SJSA1 (cell line): ENCODE data around the gene SERINC5. TPM values are rescaled to one million over a fixed set of nuclear protein-coding genes. Genes with fewer than 3 reads are reported as not detected.
A peak's percentile ranks its signal among the peaks of the same experiment; 100 is the strongest.
"Not testable (repeated sequence)": the region's sequence is repeated elsewhere in the genome, so short reads cannot be mapped to it uniquely, and the experiment has no call there.

Source experiments
- DNase-seq, 2 experiments: peaks; one replicate each; pipeline ENCODE4 v3.0.0-alpha.2; 2015 to 2020; ENCODE audit warnings: low spot score in 2 of 2, low read depth in 1 of 2
- H3K27ac ChIP-seq: fragments of 250-450 bp; sonication (Bioruptor Pico); 2 replicates; pipeline ENCODE4 v1.5.1; 2020; ENCODE audit warnings: mild to moderate bottlenecking, moderate library complexity
- H3K27me3 ChIP-seq: fragments of 250-450 bp; sonication (Bioruptor Pico); replicated peaks from 2 replicates; pipeline ENCODE4 v1.5.1; 2020; ENCODE audit warnings: mild to moderate bottlenecking, moderate library complexity
- H3K36me3 ChIP-seq: fragments of 250-450 bp; sonication (Bioruptor Pico); 2 replicates; pipeline ENCODE4 v1.5.1; 2020; ENCODE audit warnings: mild to moderate bottlenecking
- H3K4me1 ChIP-seq: fragments of 250-450 bp; sonication (Bioruptor Pico); replicated peaks from 2 replicates; pipeline ENCODE4 v1.6.1; 2021; ENCODE audit warnings: mild to moderate bottlenecking
- H3K4me3 ChIP-seq: fragments of 250-450 bp; sonication (Bioruptor Pico); 2 replicates; pipeline ENCODE4 v1.5.1; 2020; ENCODE audit warnings: mild to moderate bottlenecking
- H3K9me3 ChIP-seq: fragments of 250-450 bp; sonication (Bioruptor Pico); replicated peaks from 2 replicates; pipeline ENCODE4 v1.5.1; 2020; ENCODE audit warnings: mild to moderate bottlenecking
- total RNA-seq: library from RNA; depleted of rRNA; stranded (reverse); fragments of >200 nt; shearing (Covaris generic); gene quantifications from 2 replicates; pipeline ENCODE4 v1.2.3, GENCODE V29; 2014

Gene SERINC5
- total RNA-seq, 1 experiment from 2014 or later, result 7.0 TPM

GRCh38 chr5:80192507-80193241, 63.2 kb downstream of the SERINC5 start:
- Histone ChIP-seq H3K4me3 (no peak overlapping the region), H3K9me3 (no peaks in the 10 kb centered on the region), H3K4me1 (peaks cover 16% of the 10 kb centered on the region), H3K27me3 (no peaks in the 10 kb centered on the region), H3K27ac (no peak overlapping the region), H3K36me3 (no peaks in the 10 kb centered on the region)
- DNase-seq, result peak in 1 of 2 experiments; percentile 13

GRCh38 chr5:80191991-80192398, 63.9 kb downstream of the SERINC5 start:
- no peak overlapping the region for H3K4me3 ChIP-seq
- DNase-seq, result peak in 1 of 2 experiments; percentile 10

GRCh38 chr5:80191397-80191796, 64.5 kb downstream of the SERINC5 start:
- no peak overlapping the region for H3K4me3 ChIP-seq
- H3K4me1 ChIP-seq, result peaks cover 16% of the 10 kb centered on the region
- no peak overlapping the region for H3K27ac ChIP-seq
- no peaks in the 10 kb centered on the region for H3K36me3 ChIP-seq
- no peaks in the 10 kb centered on the region for H3K9me3 ChIP-seq
- DNase-seq, result no peak
- H3K27me3 ChIP-seq, result no peaks in the 10 kb centered on the region

More at GRCh38 chr5:80191991-80192398, 63.9 kb downstream of the SERINC5 start:
- Histone ChIP-seq H3K27me3 (no peaks in the 10 kb centered on the region), H3K36me3 (no peaks in the 10 kb centered on the region), H3K27ac (no peak overlapping the region), H3K9me3 (no peaks in the 10 kb centered on the region), H3K4me1 (peaks cover 16% of the 10 kb centered on the region)

GRCh38 chr5:80190960-80191359, 64.9 kb downstream of the SERINC5 start:
- Histone ChIP-seq H3K27me3 (no peaks in the 10 kb centered on the region), H3K4me3 (no peak overlapping the region), H3K27ac (no peak overlapping the region), H3K9me3 (no peaks in the 10 kb centered on the region), H3K36me3 (no peaks in the 10 kb centered on the region), H3K4me1 (peaks cover 16% of the 10 kb centered on the region)
- no peak for DNase-seq

- DNase-seq, result no peak
- Histone ChIP-seq H3K27ac (no peak overlapping the region), H3K4me3 (no peak overlapping the region)
Measured at GRCh38 chr5:80189701-80190100, 66.1 kb downstream of the SERINC5 start.

GRCh38 chr5:80189201-80189600, 66.6 kb downstream of the SERINC5 start:
- no peaks in the 10 kb centered on the region for H3K27me3 ChIP-seq
- DNase-seq, result no peak
- no peak overlapping the region for H3K27ac ChIP-seq
- H3K36me3 ChIP-seq, result no peaks in the 10 kb centered on the region
- peak overlapping the region; percentile 10; the same call in 1 of the 2 replicates for H3K4me3 ChIP-seq
- no peaks in the 10 kb centered on the region for H3K9me3 ChIP-seq
- peaks cover 10% of the 10 kb centered on the region for H3K4me1 ChIP-seq

More at GRCh38 chr5:80189701-80190100, 66.1 kb downstream of the SERINC5 start:
- peaks cover 15% of the 10 kb centered on the region for H3K4me1 ChIP-seq
- no peaks in the 10 kb centered on the region for H3K9me3 ChIP-seq
- no peaks in the 10 kb centered on the region for H3K36me3 ChIP-seq
- H3K27me3 ChIP-seq, result no peaks in the 10 kb centered on the region

GRCh38 chr5:80187421-80188090, 68.3 kb downstream of the SERINC5 start:
- H3K27ac ChIP-seq, result no peak overlapping the region
- H3K9me3 ChIP-seq, result no peaks in the 10 kb centered on the region
- H3K4me3 ChIP-seq, result no peak overlapping the region
- no peaks in the 10 kb centered on the region for H3K36me3 ChIP-seq
- H3K4me1 ChIP-seq, result peaks cover 2% of the 10 kb centered on the region
- no peaks in the 10 kb centered on the region for H3K27me3 ChIP-seq
- DNase-seq, result no peak

GRCh38 chr5:80185535-80185934, 70.3 kb downstream of the SERINC5 start:
- H3K27me3 ChIP-seq, H3K4me3 ChIP-seq, H3K36me3 ChIP-seq, H3K4me1 ChIP-seq, DNase-seq, H3K27ac ChIP-seq, H3K9me3 ChIP-seq: not testable (repeated sequence)

- no peak for DNase-seq
- no peaks in the 10 kb centered on the region for H3K36me3 ChIP-seq
- no peak overlapping the region for H3K27ac ChIP-seq
- no peaks in the 10 kb centered on the region for H3K4me1 ChIP-seq
- H3K4me3 ChIP-seq, result no peak overlapping the region
- H3K27me3 ChIP-seq, result no peaks in the 10 kb centered on the region
- H3K9me3 ChIP-seq, result no peaks in the 10 kb centered on the region
Measured at GRCh38 chr5:80185095-80185494, 70.8 kb downstream of the SERINC5 start.

GRCh38 chr5:80184235-80185023, 71.4 kb downstream of the SERINC5 start:
- no peak for DNase-seq
- H3K36me3 ChIP-seq, result no peaks in the 10 kb centered on the region
- no peak overlapping the region for H3K4me3 ChIP-seq
- H3K27me3 ChIP-seq, result no peaks in the 10 kb centered on the region
- no peak overlapping the region for H3K27ac ChIP-seq
- no peaks in the 10 kb centered on the region for H3K9me3 ChIP-seq
- H3K4me1 ChIP-seq, result no peaks in the 10 kb centered on the region

GRCh38 chr5:80183728-80184234, 72.1 kb downstream of the SERINC5 start:
- not testable (repeated sequence) for H3K27me3 ChIP-seq, H3K4me3 ChIP-seq, DNase-seq, H3K36me3 ChIP-seq, H3K27ac ChIP-seq, H3K4me1 ChIP-seq, H3K9me3 ChIP-seq

- no peaks in the 10 kb centered on the region for H3K27me3 ChIP-seq
- H3K9me3 ChIP-seq, result no peaks in the 10 kb centered on the region
- no peak for DNase-seq
- H3K4me1 ChIP-seq, result no peaks in the 10 kb centered on the region
- H3K36me3 ChIP-seq, result no peaks in the 10 kb centered on the region
- no peak overlapping the region for H3K4me3 ChIP-seq
- H3K27ac ChIP-seq, result no peak overlapping the region
Measured at GRCh38 chr5:80182809-80183580, 72.9 kb downstream of the SERINC5 start.

- Histone ChIP-seq H3K36me3 (no peaks in the 10 kb centered on the region), H3K4me1 (no peaks in the 10 kb centered on the region), H3K4me3 (no peak overlapping the region), H3K27ac (no peak overlapping the region), H3K9me3 (no peaks in the 10 kb centered on the region), H3K27me3 (no peaks in the 10 kb centered on the region)
- no peak for DNase-seq
Measured at GRCh38 chr5:80181618-80182211, 74.1 kb downstream of the SERINC5 start.
